ENCODE data around the gene HOXA3. TPM values are rescaled to one million over a fixed set of nuclear protein-coding genes. Genes with fewer than 3 reads are reported as not detected.

HOXA3 gene
- total and polyA plus RNA-seq, 2 of the 8 experiments (the other 6 are each of a cell fraction or from before 2014, with no cell fraction given) = not detected

DNA sequence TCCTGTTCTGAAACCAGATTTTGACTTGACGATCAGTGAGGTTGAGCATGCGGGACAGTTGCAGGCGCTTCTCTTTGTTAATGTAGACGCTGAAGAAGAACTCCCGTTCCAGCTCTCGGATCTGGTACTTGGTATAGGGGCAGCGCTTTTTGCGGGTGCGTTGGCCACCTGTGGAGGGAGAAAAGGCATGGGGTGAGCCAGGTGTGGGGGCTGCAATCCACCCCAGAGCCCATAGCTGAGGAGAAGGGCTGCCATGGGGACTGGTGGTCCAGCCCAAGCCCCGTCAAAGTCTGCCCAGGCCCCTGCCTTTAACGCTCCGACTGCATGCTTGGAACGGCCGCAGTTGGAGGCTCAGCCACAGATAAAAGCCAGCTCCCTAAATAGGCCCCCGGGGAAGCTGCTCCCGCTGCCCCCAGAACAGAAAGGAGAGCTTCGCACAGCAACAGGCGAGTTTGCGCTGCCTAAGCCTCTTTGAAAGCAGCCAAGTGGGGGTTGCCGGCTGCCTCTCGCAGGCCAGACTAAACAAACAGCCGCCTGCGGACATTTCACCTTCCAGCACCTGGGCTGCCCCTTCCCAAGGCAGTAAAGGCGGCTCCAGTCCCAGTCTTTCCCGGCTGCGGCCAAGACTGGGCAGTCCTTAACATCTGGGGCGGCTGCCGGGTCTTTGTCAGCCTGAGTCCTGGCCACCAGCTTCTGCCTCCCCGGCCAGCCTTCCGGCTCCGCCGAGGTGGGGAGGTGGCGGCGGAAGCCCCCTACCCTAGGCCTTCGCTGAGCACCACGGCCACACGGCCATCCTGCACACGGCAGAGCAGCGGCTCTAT, 30.7 kb upstream of the HOXA3 start (continued):
- TF ChIP-seq CREB1 (IDR thresholded peaks at IDR 0.05) (no peak), KDM5A (IDR thresholded peaks at IDR 0.05; ENCODE audit: low read length) (no peak), TBP (IDR thresholded peaks at IDR 0.05; ENCODE audit: low read depth, low read length) (peak; percentile 90), BACH1 (IDR thresholded peaks at IDR 0.05; ENCODE audit: low read length) (no peak), KDM4A (IDR thresholded peaks at IDR 0.05; ENCODE audit: low read depth, low read length, severe bottlenecking) (no peak), ZNF274 (IDR thresholded peaks at IDR 0.05; ENCODE audit: borderline replicate concordance, extremely low read depth, low read length) (no peak), SP4 (IDR thresholded peaks at IDR 0.05; ENCODE audit: low read length) (no peak), KDM1A (IDR thresholded peaks at IDR 0.05; ENCODE audit: borderline replicate concordance, low read length) (no peak), POU5F1 (IDR thresholded peaks at IDR 0.05; ENCODE audit: low read depth, low read length) (no peak), HDAC6 (IDR thresholded peaks at IDR 0.05; ENCODE audit: low read depth, low read length) (no peak), RXRA (IDR thresholded peaks at IDR 0.05; ENCODE audit: insufficient read depth, low read depth, low read length) (no peak), CHD2 (IDR thresholded peaks at IDR 0.05; ENCODE audit: low read length) (no peak), SP2 (IDR thresholded peaks at IDR 0.05; ENCODE audit: low read length) (no peak), CBX8 (IDR thresholded peaks at IDR 0.05; ENCODE audit: borderline replicate concordance, low read depth, low read length) (no peak), GTF2F1 (IDR thresholded peaks at IDR 0.05; ENCODE audit: borderline replicate concordance, low read depth, low read length) (no peak), SRF (IDR thresholded peaks at IDR 0.05; ENCODE audit: low read depth, low read length) (no peak), TAF1 (IDR thresholded peaks at IDR 0.05; ENCODE audit: low read depth, low read length) (no peak), CBX5 (IDR thresholded peaks at IDR 0.05; ENCODE audit: low read depth, low read length) (no peak), EP300 (IDR thresholded peaks at IDR 0.05; ENCODE audit: borderline replicate concordance in 1 of 2, low read depth in 2 of 2, low read length in 2 of 2) (no peak), PHF8 (conservative IDR thresholded peaks at IDR 0.05; ENCODE audit: low read depth, low read length) (no peak), TAF7 (optimal IDR thresholded peaks at IDR 0.05; ENCODE audit: borderline replicate concordance, low read depth, low read length) (no peak)
- TF ChIP-seq, protein P1, sequence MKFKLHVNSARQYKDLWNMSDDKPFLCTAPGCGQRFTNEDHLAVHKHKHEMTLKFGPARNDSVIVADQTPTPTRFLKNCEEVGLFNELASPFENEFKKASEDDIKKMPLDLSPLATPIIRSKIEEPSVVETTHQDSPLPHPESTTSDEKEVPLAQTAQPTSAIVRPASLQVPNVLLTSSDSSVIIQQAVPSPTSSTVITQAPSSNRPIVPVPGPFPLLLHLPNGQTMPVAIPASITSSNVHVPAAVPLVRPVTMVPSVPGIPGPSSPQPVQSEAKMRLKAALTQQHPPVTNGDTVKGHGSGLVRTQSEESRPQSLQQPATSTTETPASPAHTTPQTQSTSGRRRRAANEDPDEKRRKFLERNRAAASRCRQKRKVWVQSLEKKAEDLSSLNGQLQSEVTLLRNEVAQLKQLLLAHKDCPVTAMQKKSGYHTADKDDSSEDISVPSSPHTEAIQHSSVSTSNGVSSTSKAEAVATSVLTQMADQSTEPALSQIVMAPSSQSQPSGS (IDR thresholded peaks at IDR 0.05; ENCODE audit: low read length) = no peak
- TF ChIP-seq, protein P2, sequence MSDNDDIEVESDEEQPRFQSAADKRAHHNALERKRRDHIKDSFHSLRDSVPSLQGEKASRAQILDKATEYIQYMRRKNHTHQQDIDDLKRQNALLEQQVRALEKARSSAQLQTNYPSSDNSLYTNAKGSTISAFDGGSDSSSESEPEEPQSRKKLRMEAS (IDR thresholded peaks at IDR 0.05) = 0 out of 2 replicates have a peak, but pooled peaks have one; percentile 18
